Myometrial cell (primary cell): ENCODE measurements around the gene TSR1. TPM values are rescaled to one million over a fixed set of nuclear protein-coding genes. Genes with fewer than 3 reads are reported as not detected.

Experiments
- total RNA-seq: library from RNA; depleted of rRNA; stranded (reverse); fragments of >200 nt; gene quantifications from 2 replicates; pipeline ENCODE4 v1.2.3, GENCODE V29; 2015

The TSR1 gene
- total RNA-seq, result 39.8 and 40.1 TPM in 2 replicates

GRCh38 chr17:2336215-2336851, at the start of gene TSR1:
TSS of gene TSR1 (minus strand) at chr17:2336457. CDS start at chr17:2336427, 30 bp downstream.

GRCh38 chr17:2336852-2337543, 741 bp upstream of the TSR1 start, which contains the start of gene SGSM2:
TSS of gene SGSM2 (plus strand) at chr17:2337501. CDS start at chr17:2337689, 188 bp downstream.

GRCh38 chr17:2303204-2304188, 32.8 kb downstream of the TSR1 start, which contains the start of the genes SMG6 and SRR:
TSS of gene SMG6 (minus strand) at chr17:2303785. CDS start at chr17:2303720, 65 bp downstream.
TSS of gene SRR (plus strand) at chr17:2303950. CDS start at chr17:2315561, 11,611 bp downstream.

Other genes with a start within 250 kb of the TSR1 start
- 30.3 and 46.1 TPM in 2 replicates for gene SMG6, start 32.7 kb downstream of the TSR1 start, total RNA-seq
- gene SRR, start 32.5 kb downstream of the TSR1 start, total RNA-seq, result 13.3 and 16.4 TPM in 2 replicates
- gene SGSM2, start 1.0 kb upstream of the TSR1 start, total RNA-seq, result 12.9 and 20.5 TPM in 2 replicates
- 5.0 and 15.9 TPM in 2 replicates for gene MNT, start 64.6 kb upstream of the TSR1 start, total RNA-seq
- gene METTL16, start 175.4 kb upstream of the TSR1 start, total RNA-seq, result 12.4 and 16.3 TPM in 2 replicates